SH-SY5Y (cell line): ENCODE measurements around the gene HAS3.

Experiments
- GATA2 ChIP-seq: IDR thresholded peaks from 2 replicates; pipeline ENCODE4 v1.6.1; 2011; ENCODE audit warnings: mild to moderate bottlenecking, low read depth, low read length
- GATA3 ChIP-seq: IDR thresholded peaks from 2 replicates; pipeline ENCODE4 v1.6.1; 2011; ENCODE audit warnings: low read depth, mild to moderate bottlenecking, low read length, moderate library complexity

- TF ChIP-seq GATA3 (no peak), GATA2 (no peak)
Measured at GRCh38 chr16:69141936-69142335, 36.5 kb downstream of the HAS3 start.
